Breast epithelium (tissue), 4 donors: Measurements from ENCODE around the gene MYOF. TPM values are rescaled to one million over a fixed set of nuclear protein-coding genes. Genes with fewer than 3 reads are reported as not detected.
A peak's percentile ranks its signal among the peaks of the same experiment; 100 is the strongest.

Experiments
- DNase-seq, 2 donors: peaks; one replicate each; pipeline ENCODE4 v3.0.0-alpha.2; 2019; ENCODE audit warnings: low spot score in 2 of 2
- H3K27ac ChIP-seq, 2 donors: fragments of 200-600 bp; sonication (generic) in 1 of 2; one replicate each; pipeline ENCODE4 v1.5.1; 2016 to 2019; ENCODE audit warnings: mild to moderate bottlenecking in 1 of 2
- H3K27me3 ChIP-seq, 2 donors: fragments of 200-600 bp; sonication (generic) in 1 of 2; one replicate each; pipeline versions ENCODE4 v1.5.1 to v1.6.0; 2017 to 2019; ENCODE audit warnings: control low read depth in 1 of 2, mild to moderate bottlenecking in 1 of 2
- H3K36me3 ChIP-seq: fragments of 200-600 bp; one replicate; pipeline ENCODE4 v1.5.1; 2019
- H3K4me1 ChIP-seq, 2 donors: fragments of 200-600 bp; sonication (generic); one replicate each; pipeline ENCODE4 v1.5.1; 2016 to 2019; ENCODE audit warnings: control low read depth in 1 of 2
- H3K4me3 ChIP-seq, 3 donors: fragments of 200-600 bp; sonication (generic); 1 replicate in 2 of 3; 2 replicates in 1 of 3; pipeline ENCODE4 v1.5.1; 2016 to 2019; ENCODE audit warnings: mild to moderate bottlenecking in 3 of 3, moderate library complexity in 2 of 3
- H3K9me3 ChIP-seq, 2 donors: fragments of 200-600 bp; sonication (generic) in 1 of 2; one replicate each; pipeline ENCODE4 v1.5.1; 2016 to 2019; ENCODE audit warnings: control low read depth in 1 of 2
- CTCF ChIP-seq, 3 donors: fragments of 450-650 bp; IDR thresholded peaks; one replicate each; pipeline ENCODE4 v1.5.1; 2016 to 2017; ENCODE audit warnings: antibody characterized with exemption in 3 of 3, mild to moderate bottlenecking in 3 of 3, moderate library complexity in 3 of 3
- POLR2A ChIP-seq: fragments of 450-650 bp; IDR thresholded peaks from one replicate; pipeline ENCODE4 v1.6.1; 2016; ENCODE audit warnings: antibody characterized with exemption, mild to moderate bottlenecking, moderate library complexity
- POLR2AphosphoS5 ChIP-seq, 3 donors: sonication (generic); formaldehyde crosslinking; IDR thresholded peaks; one replicate each; pipeline ENCODE4 v1.6.1; 2017; ENCODE audit warnings: antibody characterized with exemption in 3 of 3
- intact Hi-C: fragments of 100-400 bp; cut with DNase I; formaldehyde crosslinking; loops from one replicate; pipeline ENCODE4 v1.15.1; 2023; ENCODE audit warnings: low total_unique reads
- total RNA-seq, 3 donors: library from RNA; depleted of rRNA; stranded (reverse); fragments of >200 nt; gene quantifications; one replicate each; pipeline ENCODE4 v1.1.0, GENCODE V29; 2016

MYOF gene
- total RNA-seq, 3 donors from 2014 or later, result 118 to 131 (median 130) TPM

DNA sequence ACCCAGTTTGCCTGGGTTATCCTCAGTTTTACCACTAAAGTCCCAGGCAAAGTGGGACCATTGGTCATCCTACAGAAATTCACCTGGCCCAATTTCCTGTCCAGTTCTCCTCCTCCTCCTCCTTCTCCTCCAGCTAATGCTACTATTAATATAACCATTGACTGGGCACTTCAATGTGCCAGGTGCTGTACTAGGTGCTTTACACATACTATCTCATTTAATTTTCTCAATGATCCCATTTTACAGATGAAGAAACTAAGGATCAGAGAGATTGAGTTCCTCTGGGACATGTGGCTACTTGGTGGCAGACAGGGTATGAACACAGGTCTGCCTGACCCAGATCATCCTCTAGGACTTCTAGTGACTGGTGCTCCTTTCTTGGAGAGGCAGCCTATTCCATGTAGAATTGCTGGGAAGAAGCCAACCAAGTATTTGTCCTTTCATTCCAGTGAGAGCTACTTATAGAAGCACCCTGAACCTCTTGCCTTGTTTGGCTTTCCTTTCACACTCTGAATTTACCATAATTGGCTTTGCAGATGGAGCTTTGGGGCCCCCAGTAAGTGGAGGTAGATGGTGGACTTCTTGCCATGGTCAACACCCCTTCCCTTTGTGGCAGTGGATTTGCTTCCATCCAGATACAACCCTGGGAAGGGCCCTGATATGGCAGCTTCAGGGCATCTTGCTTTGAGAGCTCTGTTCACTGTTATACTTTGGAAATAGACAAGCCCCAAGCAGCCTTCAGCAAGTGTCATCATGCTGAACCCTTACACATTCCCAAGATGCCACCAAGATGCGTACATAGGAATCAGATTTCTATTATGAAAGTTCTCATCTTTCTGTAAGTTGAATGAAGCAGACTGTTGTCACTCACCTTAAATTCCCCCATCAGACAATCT is 78.7 kb downstream of the MYOF start:
- H3K36me3 ChIP-seq, result no peaks in the 10 kb centered on the region
- no peaks in the 10 kb centered on the region for H3K9me3 ChIP-seq
- no peak overlapping the region for H3K4me3 ChIP-seq
- DNase-seq, result no peak
- no peak for TF ChIP-seq POLR2AphosphoS5 (IDR thresholded peaks at IDR 0.05)
- no peak for TF ChIP-seq POLR2A
- TF ChIP-seq CTCF (IDR thresholded peaks at IDR 0.05), result no peak
- H3K27ac ChIP-seq, result peak overlapping the region in 1 of 2 donors; percentile 53
- intact Hi-C loops, result no loop called here
- H3K27me3 ChIP-seq, result no peaks in the 10 kb centered on the region
- no peaks in the 10 kb centered on the region for H3K4me1 ChIP-seq

DNA sequence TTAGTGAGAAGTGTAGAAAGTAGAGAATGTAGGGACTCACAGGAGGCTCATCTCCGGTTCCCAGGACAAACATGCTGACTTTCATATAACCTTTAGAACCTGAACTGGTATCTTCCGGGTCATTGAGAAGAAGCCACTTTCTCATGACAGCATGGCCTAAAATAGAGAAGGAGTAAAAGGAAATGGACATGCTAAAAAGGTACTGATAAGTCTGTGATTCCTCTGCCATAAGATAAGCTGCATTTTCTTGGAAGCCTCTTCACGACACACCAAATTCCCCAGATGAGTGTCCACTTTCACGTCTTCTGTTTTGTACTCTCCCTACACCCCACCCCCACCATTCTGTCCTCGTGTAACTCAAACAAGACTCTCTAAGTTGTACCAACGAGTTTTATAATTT is 79.9 kb downstream of the MYOF start:
- intact Hi-C loops, result no loop called here
- no peaks in the 10 kb centered on the region for H3K27me3 ChIP-seq
- no peak for TF ChIP-seq CTCF (IDR thresholded peaks at IDR 0.05)
- no peak for TF ChIP-seq POLR2A
- no peak for TF ChIP-seq POLR2AphosphoS5 (IDR thresholded peaks at IDR 0.05)
- H3K36me3 ChIP-seq, result no peaks in the 10 kb centered on the region
- no peak overlapping the region for H3K4me3 ChIP-seq
- H3K4me1 ChIP-seq, result no peaks in the 10 kb centered on the region
- DNase-seq, result no peak
- no peaks in the 10 kb centered on the region for H3K9me3 ChIP-seq
- H3K27ac ChIP-seq, result no peak overlapping the region

- H3K9me3 ChIP-seq, result no peaks in the 10 kb centered on the region
- peak overlapping the region in 1 of 2 donors; percentile 6 for H3K27ac ChIP-seq
- DNase-seq, result no peak
- H3K36me3 ChIP-seq, result no peaks in the 10 kb centered on the region
- TF ChIP-seq POLR2A, result no peak
- TF ChIP-seq CTCF (IDR thresholded peaks at IDR 0.05), result no peak
- no peak for TF ChIP-seq POLR2AphosphoS5 (IDR thresholded peaks at IDR 0.05)
- H3K27me3 ChIP-seq, result no peaks in the 10 kb centered on the region
- no peaks in the 10 kb centered on the region for H3K4me1 ChIP-seq
- intact Hi-C loops, result no loop called here
- H3K4me3 ChIP-seq, result no peak overlapping the region
Observed at GRCh38 chr10:93398528-93398927, 83.6 kb downstream of the MYOF start.

DNA sequence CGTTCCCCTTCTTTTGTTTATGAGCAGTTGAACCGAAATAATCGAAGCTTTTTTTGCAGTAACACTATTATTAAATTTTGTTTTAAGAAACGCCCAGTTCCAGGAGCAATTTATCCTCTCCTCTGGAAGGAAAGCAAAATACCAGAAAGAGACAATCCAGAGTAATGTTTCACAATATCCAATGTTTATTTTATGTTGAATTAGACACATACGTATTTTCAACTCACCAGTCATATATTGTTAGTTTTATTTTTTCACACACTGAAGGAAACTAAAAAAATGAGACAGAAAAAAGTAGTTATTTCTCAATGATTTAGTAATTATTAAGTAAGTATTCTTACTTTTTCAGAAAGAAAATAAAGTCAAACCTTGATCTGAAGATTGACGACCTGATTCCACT is 85.1 kb downstream of the MYOF start:
- no peaks in the 10 kb centered on the region for H3K36me3 ChIP-seq
- intact Hi-C loops, result no loop called here
- no peak overlapping the region for H3K4me3 ChIP-seq
- H3K9me3 ChIP-seq, result no peaks in the 10 kb centered on the region
- no peaks in the 10 kb centered on the region for H3K4me1 ChIP-seq
- TF ChIP-seq CTCF (IDR thresholded peaks at IDR 0.05) (no peak), POLR2AphosphoS5 (IDR thresholded peaks at IDR 0.05) (no peak), POLR2A (no peak)
- no peaks in the 10 kb centered on the region for H3K27me3 ChIP-seq
- peak overlapping the region in 1 of 2 donors; percentile 15 for H3K27ac ChIP-seq
- DNase-seq, result no peak

DNA sequence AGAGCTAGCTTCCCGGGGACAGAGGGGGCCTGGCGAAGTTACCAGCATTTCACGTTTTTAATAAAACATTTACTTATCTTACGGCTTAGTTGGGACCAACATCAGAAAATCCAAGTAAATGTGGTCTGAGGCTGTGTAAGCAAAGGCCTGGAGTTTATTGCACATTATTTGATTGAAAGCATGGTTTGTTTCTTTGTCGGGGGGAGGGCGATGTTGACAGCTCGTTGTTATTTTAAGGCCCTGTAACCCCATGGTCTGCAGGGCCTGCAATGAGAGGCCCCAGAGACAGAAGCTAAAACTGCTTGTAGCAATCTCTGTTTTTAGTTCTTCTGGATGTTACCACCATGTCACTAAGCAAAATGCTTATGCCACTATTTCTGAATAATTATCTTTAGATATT is 88.9 kb downstream of the MYOF start:
- Histone ChIP-seq H3K27ac (no peak overlapping the region), H3K27me3 (no peaks in the 10 kb centered on the region), H3K36me3 (no peaks in the 10 kb centered on the region), H3K4me1 (no peaks in the 10 kb centered on the region), H3K4me3 (no peak overlapping the region), H3K9me3 (no peaks in the 10 kb centered on the region)
- TF ChIP-seq CTCF (IDR thresholded peaks at IDR 0.05) (no peak), POLR2A (no peak), POLR2AphosphoS5 (IDR thresholded peaks at IDR 0.05) (no peak)
- intact Hi-C loops, result no loop called here
- no peak for DNase-seq
